ENCODE data around the gene TMEM263. TPM values are rescaled to one million over a fixed set of nuclear protein-coding genes. Genes with fewer than 3 reads are reported as not detected.

Gene TMEM263
- total RNA-seq (2013), result 1.8 TPM
- polyA plus RNA-seq (1 to 10 TPM in 2 of 3 donors, under 1 TPM in 1; 0.56 to 2.0 (median 1.7) TPM), polyA minus RNA-seq (0.64 and 0.69 TPM in 2 replicates), total RNA-seq (2.1 to 27.5 (median 3.6) reads per million in 11 experiments)

- H3K27ac Mint-ChIP-seq, result peak within 1 kb of the TSS in 5 of 7 donors; percentile 16 to 72 (median 66)
- H3K27ac ChIP-seq (ENCODE audit: low read depth in 1 of 2, low read length in 2 of 2), result peak within 1 kb of the TSS in 1 of 2 donors; percentile 0
- H3K36me3 ChIP-seq (replicated peaks in 1 of 2; ENCODE audit: control insufficient read depth in 1 of 2, insufficient read depth in 2 of 2, low read length in 2 of 2), result no peaks in the 10 kb centered on the region
- peaks cover 21% of the 10 kb centered on the region for H3K4me1 Mint-ChIP-seq
- TF ChIP-seq CTCF (IDR thresholded peaks at IDR 0.05), result no peak
- intact Hi-C loops (cut with micrococcal nuclease), result no loop called here
- peak within 1 kb of the TSS; percentile 78 for H2AFZ ChIP-seq (ENCODE audit: insufficient read depth, low read depth, low read length, poor library complexity, severe bottlenecking)
- peaks cover 10 to 28% of the 10 kb centered on the region in 2 donors for H3K4me1 ChIP-seq (ENCODE audit: control insufficient read depth in 1 of 2, insufficient read depth in 2 of 2, low read length in 2 of 2)
- H3K79me2 ChIP-seq (ENCODE audit: insufficient read depth, low read length), result peaks cover 22% of the 10 kb centered on the region
- peak within 1 kb of the TSS; percentile 65 for H3K9ac ChIP-seq (ENCODE audit: insufficient read depth, low read length, poor library complexity, severe bottlenecking)
- H3K27me3 Mint-ChIP-seq (ENCODE audit: low read depth in 3 of 3), result peaks cover 45 to 68% (median 49%) of the 10 kb centered on the region in 3 donors
- no peaks in the 10 kb centered on the region for H3K9me3 ChIP-seq (replicated peaks in 1 of 2; ENCODE audit: control insufficient read depth in 1 of 2, insufficient read depth in 1 of 2, low read length in 2 of 2)
- peaks cover 31 to 49% of the 10 kb centered on the region in 2 donors for H3K27me3 ChIP-seq (ENCODE audit: control insufficient read depth in 2 of 2, insufficient read depth in 2 of 2, low read length in 2 of 2)
- peak within 1 kb of the TSS; percentile 45 to 90 (median 63) for H3K4me3 ChIP-seq (replicated peaks in 1 of 3; ENCODE audit: low read depth in 2 of 3, low read length in 3 of 3)
- peak; percentile 6 to 33 (median 15) for DNase-seq
- peak within 1 kb of the TSS; percentile 99 for H3K4me2 ChIP-seq (replicated peaks; ENCODE audit: extremely low read depth, low read length, poor library complexity, severe bottlenecking)
- no peaks in the 10 kb centered on the region for H4K20me1 ChIP-seq (ENCODE audit: insufficient read depth, low read length)
- H3K9me3 Mint-ChIP-seq, result peaks cover 0 to 8% (median 3%) of the 10 kb centered on the region in 7 donors
- peak within 1 kb of the TSS; percentile 97 for H3K4me3 Mint-ChIP-seq
- peaks cover 0 to 6% of the 10 kb centered on the region in 2 donors for H3K36me3 Mint-ChIP-seq
- WGBS (ENCODE audit: insufficient coverage), result under 1% methylated on average over 88 of the region's 88 CpGs
Measured at GRCh38 chr12:106955377-106956047, at the start of gene TMEM263. Gene TMEM263 (plus strand): TSS chr12:106955907. CDS start chr12:106967117, 11,210 bp downstream.

DNA sequence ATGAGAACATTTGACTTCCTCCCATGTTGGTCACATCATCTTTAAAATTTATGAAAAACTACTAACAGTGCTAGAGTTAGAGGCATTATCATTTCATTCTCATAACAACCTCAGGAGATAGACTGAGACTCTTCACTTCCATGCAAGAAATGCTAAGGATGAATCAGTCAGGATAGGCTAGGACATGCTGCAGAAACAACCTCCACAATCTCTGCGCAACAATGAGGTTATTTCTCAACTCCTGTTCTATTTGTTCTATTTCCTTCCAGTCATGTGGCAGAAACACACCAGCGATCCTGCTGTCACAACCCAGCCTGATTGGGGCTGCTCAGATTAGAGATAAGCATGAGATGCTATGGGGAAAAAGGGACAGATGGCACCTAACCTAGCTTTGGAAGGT is 49.0 kb upstream of the TMEM263 start:
- H3K36me3 ChIP-seq (replicated peaks in 1 of 2; ENCODE audit: control insufficient read depth in 1 of 2, insufficient read depth in 2 of 2, low read length in 2 of 2), result no peaks in the 10 kb centered on the region
- no peak overlapping the region for H3K27ac Mint-ChIP-seq
- H4K20me1 ChIP-seq (ENCODE audit: insufficient read depth, low read length), result peaks cover 52% of the 10 kb centered on the region
- peaks cover 89 to 98% (median 95%) of the 10 kb centered on the region in 3 donors for H3K27me3 Mint-ChIP-seq (ENCODE audit: low read depth in 3 of 3)
- TF ChIP-seq CTCF (IDR thresholded peaks at IDR 0.05), result no peak
- no peak overlapping the region for H2AFZ ChIP-seq (ENCODE audit: insufficient read depth, low read depth, low read length, poor library complexity, severe bottlenecking)
- H3K9me3 Mint-ChIP-seq, result peaks cover 6 to 35% (median 26%) of the 10 kb centered on the region in 7 donors
- H3K9me3 ChIP-seq (replicated peaks in 1 of 2; ENCODE audit: control insufficient read depth in 1 of 2, insufficient read depth in 1 of 2, low read length in 2 of 2), result peaks cover 20 to 64% of the 10 kb centered on the region in 2 donors
- H3K27ac ChIP-seq (ENCODE audit: low read depth in 1 of 2, low read length in 2 of 2), result no peak overlapping the region
- H3K4me1 Mint-ChIP-seq, result peaks cover 10% of the 10 kb centered on the region
- no peak overlapping the region for H3K4me2 ChIP-seq (replicated peaks; ENCODE audit: extremely low read depth, low read length, poor library complexity, severe bottlenecking)
- H3K4me3 ChIP-seq (replicated peaks in 1 of 3; ENCODE audit: low read depth in 2 of 3, low read length in 3 of 3), result no peak overlapping the region
- no peak for DNase-seq
- peak overlapping the region in 1 of 2 donors; percentile 87 for H3K4me3 Mint-ChIP-seq
- intact Hi-C loops (cut with micrococcal nuclease), result no loop called here
- no peak overlapping the region for H3K9ac ChIP-seq (ENCODE audit: insufficient read depth, low read length, poor library complexity, severe bottlenecking)
- peaks cover 0 to 19% of the 10 kb centered on the region in 2 donors for H3K36me3 Mint-ChIP-seq
- H3K4me1 ChIP-seq (ENCODE audit: control insufficient read depth in 1 of 2, insufficient read depth in 2 of 2, low read length in 2 of 2), result peaks cover 0 to 5% of the 10 kb centered on the region in 2 donors
- peaks cover 94 to 99% of the 10 kb centered on the region in 2 donors for H3K27me3 ChIP-seq (ENCODE audit: control insufficient read depth in 2 of 2, insufficient read depth in 2 of 2, low read length in 2 of 2)
- H3K79me2 ChIP-seq (ENCODE audit: insufficient read depth, low read length), result no peaks in the 10 kb centered on the region
- no CpG with 5 or more reads among the region's 2 CpGs for WGBS (ENCODE audit: insufficient coverage)

All from CD14-positive monocyte (primary cell).